H1 (cell line): ENCODE results near the gene GSTO2. TPM values are rescaled to one million over a fixed set of nuclear protein-coding genes. Genes with fewer than 3 reads are reported as not detected.

ENCODE experiments used
- CTCF ChIA-PET: fragments of 300-600 bp; sonication (Branson Sonifier 250); formaldehyde crosslinking; loops from one replicate; lab custom pipeline; 2021; ENCODE audit not compliant: partially characterized antibody; lab: Charles Lee
- POLR2A ChIA-PET: fragments of 300-600 bp; sonication (Branson Sonifier 250); formaldehyde crosslinking; loops from one replicate; lab custom pipeline; 2021; ENCODE audit warnings: inconsistent platforms; ENCODE audit not compliant: partially characterized antibody; lab: Charles Lee
- DNase-seq, 2 experiments: peaks; one replicate each; pipeline versions ENCODE4 v3.0.0 to v3.0.0-alpha.2; 2010 to 2022; ENCODE audit warnings: low spot score in 2 of 2, low read depth in 1 of 2, mixed read lengths in 1 of 2
- FAIRE-seq: peaks from 2 replicates; lab custom pipeline; 2011; peaks lifted over from hg19 to GRCh38; lab: Jason Lieb, UNC
- H2AFZ ChIP-seq: 2 replicates; pipeline ENCODE4 v1.8.1; 2012; ENCODE audit warnings: low read length, inconsistent platforms
- H2AK5ac ChIP-seq: 2 replicates; pipeline ENCODE4 v1.6.1; 2013; ENCODE audit warnings: low read depth, low read length
- H2BK120ac ChIP-seq: replicated peaks from 2 replicates; pipeline ENCODE3; 2013; ENCODE audit warnings: low read depth, low read length, inconsistent platforms
- H2BK12ac ChIP-seq: 2 replicates; pipeline ENCODE4 v1.6.1; 2013; ENCODE audit warnings: low read depth, low read length
- H2BK15ac ChIP-seq: 2 replicates; pipeline ENCODE4 v1.6.1; 2013; ENCODE audit warnings: low read length
- H2BK20ac ChIP-seq: 2 replicates; pipeline ENCODE4 v1.6.1; 2013; ENCODE audit warnings: low read length
- H2BK5ac ChIP-seq: 2 replicates; pipeline ENCODE4 v1.6.1; 2013; ENCODE audit warnings: low read depth, low read length
- H3K14ac ChIP-seq: 2 replicates; pipeline ENCODE4 v1.6.1; 2013; ENCODE audit warnings: inconsistent platforms; ENCODE audit not compliant: insufficient read length
- H3K18ac ChIP-seq: 2 replicates; pipeline ENCODE4 v1.6.1; 2013; ENCODE audit warnings: low read length; ENCODE audit errors: extremely low read depth
- H3K23ac ChIP-seq: 2 replicates; pipeline ENCODE4 v1.6.1; 2013; ENCODE audit warnings: inconsistent platforms; ENCODE audit not compliant: insufficient read length
- H3K23me2 ChIP-seq: 2 replicates; pipeline ENCODE4 v1.6.1; 2013; ENCODE audit warnings: low read depth, low read length
- H3K27ac ChIP-seq: 2 replicates; pipeline ENCODE4 v1.6.1; 2011; ENCODE audit warnings: low read depth, low read length, inconsistent platforms
- H3K27me3 ChIP-seq, 4 experiments: replicated peaks in 1 of 4; 1 replicate in 1 of 4; 2 replicates in 3 of 4; pipeline versions ENCODE4 v1.6.1 to v1.8.1; 2011 to 2013; ENCODE audit warnings: low read length in 3 of 4, mild to moderate bottlenecking in 3 of 4, inconsistent platforms in 2 of 4, mixed read lengths in 2 of 4, moderate library complexity in 1 of 4; ENCODE audit not compliant: control insufficient read depth in 3 of 4, insufficient read depth in 3 of 4; ENCODE audit errors: extremely low read depth in 1 of 4
- H3K36me3 ChIP-seq, 4 experiments: 2 replicates each; pipeline versions ENCODE4 v1.6.1 to v1.8.1; 2011 to 2013; ENCODE audit warnings: mild to moderate bottlenecking in 4 of 4, low read length in 3 of 4, moderate library complexity in 2 of 4, control low read depth in 1 of 4, inconsistent platforms in 1 of 4; ENCODE audit not compliant: insufficient read depth in 4 of 4, control insufficient read depth in 2 of 4
- H3K4ac ChIP-seq: replicated peaks from 2 replicates; pipeline ENCODE3; 2013; ENCODE audit warnings: low read length, low read depth, mixed read lengths, inconsistent platforms; ENCODE audit not compliant: insufficient read length
- H3K4me1 ChIP-seq, 4 experiments: replicated peaks in 1 of 4; 1 replicate in 1 of 4; 2 replicates in 3 of 4; pipeline versions ENCODE4 v1.6.1 to v1.8.1; 2011 to 2013; ENCODE audit warnings: low read length in 3 of 4, inconsistent platforms in 2 of 4, mixed read lengths in 1 of 4; ENCODE audit not compliant: insufficient read depth in 4 of 4, control insufficient read depth in 3 of 4
- H3K4me2 ChIP-seq, 2 experiments: 2 replicates each; pipeline versions ENCODE4 v1.6.1 to v1.8.1; 2011 to 2013; ENCODE audit warnings: low read depth in 2 of 2, low read length in 2 of 2, control low read depth in 1 of 2, inconsistent platforms in 1 of 2, mild to moderate bottlenecking in 1 of 2; ENCODE audit not compliant: insufficient read depth in 1 of 2
- H3K4me3 ChIP-seq, 4 experiments: fragments of 200-600, 300-600 bp in 1 of 4; sonication (generic), shearing (Covaris generic), sonication (Bioruptor Twin) in 1 of 4; 2 replicates each; pipeline versions ENCODE4 v1.5.1 to v1.8.1; 2011 to 2016; ENCODE audit warnings: low read length in 4 of 4, low read depth in 3 of 4, control low read depth in 2 of 4, inconsistent platforms in 2 of 4, mild to moderate bottlenecking in 2 of 4, mixed read lengths in 1 of 4, moderate library complexity in 1 of 4; ENCODE audit not compliant: insufficient read depth in 2 of 4; ENCODE audit errors: extremely low read depth in 1 of 4
- H3K56ac ChIP-seq: replicated peaks from 2 replicates; pipeline ENCODE3; 2013; ENCODE audit warnings: low read depth, mild to moderate bottlenecking, mixed read lengths, low read length, inconsistent platforms; ENCODE audit not compliant: insufficient read length
- H3K79me1 ChIP-seq: 2 replicates; pipeline ENCODE4 v1.6.1; 2013; ENCODE audit warnings: low read depth, low read length, control low read depth
- H3K79me2 ChIP-seq, 2 experiments: 2 replicates each; pipeline versions ENCODE4 v1.6.1 to v1.8.1; 2012 to 2013; ENCODE audit warnings: low read length in 2 of 2, mild to moderate bottlenecking in 2 of 2, inconsistent platforms in 1 of 2; ENCODE audit not compliant: insufficient read depth in 2 of 2, control insufficient read depth in 1 of 2
- H3K9ac ChIP-seq, 4 experiments: replicated peaks in 1 of 4; 1 replicate in 1 of 4; 2 replicates in 3 of 4; pipeline versions ENCODE4 v1.6.1 to v1.8.1; 2011 to 2013; ENCODE audit warnings: low read depth in 3 of 4, low read length in 3 of 4, control low read depth in 2 of 4, mild to moderate bottlenecking in 2 of 4, moderate library complexity in 2 of 4, inconsistent platforms in 1 of 4; ENCODE audit errors: extremely low read depth in 1 of 4
- H3K9me3 ChIP-seq, 2 experiments: 2 replicates each; pipeline versions ENCODE4 v1.6.1 to v1.8.1; 2012 to 2013; ENCODE audit warnings: mild to moderate bottlenecking in 2 of 2, moderate library complexity in 2 of 2, control low read depth in 1 of 2, inconsistent platforms in 1 of 2, low read depth in 1 of 2, low read length in 1 of 2, mixed read lengths in 1 of 2; ENCODE audit not compliant: insufficient read depth in 2 of 2
- H4K20me1 ChIP-seq, 2 experiments: replicated peaks in 1 of 2; 2 replicates each; pipeline versions ENCODE3 to v1.8.1; 2011 to 2013; ENCODE audit warnings: inconsistent platforms in 2 of 2, low read length in 2 of 2, mild to moderate bottlenecking in 1 of 2; ENCODE audit not compliant: insufficient read depth in 2 of 2, control insufficient read depth in 1 of 2
- H4K5ac ChIP-seq: 2 replicates; pipeline ENCODE4 v1.6.1; 2013; ENCODE audit warnings: low read length, low read depth, mixed read lengths, inconsistent platforms; ENCODE audit not compliant: insufficient read length
- H4K8ac ChIP-seq: 2 replicates; pipeline ENCODE4 v1.8.0; 2013; ENCODE audit warnings: mild to moderate bottlenecking, moderate library complexity, low read length, inconsistent platforms; ENCODE audit not compliant: insufficient read depth; ENCODE audit errors: extremely low read depth
- H4K91ac ChIP-seq: replicated peaks from 2 replicates; pipeline ENCODE3; 2013; ENCODE audit warnings: low read length, mixed read lengths, inconsistent platforms; ENCODE audit not compliant: insufficient read length
- BACH1 ChIP-seq: IDR thresholded peaks from 2 replicates; pipeline ENCODE4 v1.6.1; 2012; ENCODE audit warnings: low read length, improper control_type of control experiment
- BRCA1 ChIP-seq: IDR thresholded peaks from 2 replicates; pipeline ENCODE4 v1.6.1; 2012; ENCODE audit warnings: low read depth, low read length, improper control_type of control experiment
- CBX5 ChIP-seq: fragments of 300-800, 300-1000 bp; sonication (generic); IDR thresholded peaks from 2 replicates; pipeline ENCODE4 v1.7.1; 2016; ENCODE audit warnings: antibody characterized with exemption, low read length, low read depth
- CHD1 ChIP-seq: IDR thresholded peaks from 2 replicates; pipeline ENCODE4 v1.6.1; 2012; ENCODE audit warnings: low read depth, low read length, improper control_type of control experiment
- E2F6 ChIP-seq: IDR thresholded peaks from 2 replicates; pipeline ENCODE4 v1.6.1; 2012; ENCODE audit warnings: inconsistent platforms
- KDM1A ChIP-seq: fragments of 200-600, 300-600 bp; sonication (generic); IDR thresholded peaks from 2 replicates; pipeline ENCODE4 v1.7.1; 2016; ENCODE audit warnings: mild to moderate bottlenecking, low read length, borderline replicate concordance
- RFX5 ChIP-seq: IDR thresholded peaks from 2 replicates; pipeline ENCODE4 v1.6.1; 2011; ENCODE audit warnings: low read depth, low read length, improper control_type of control experiment, borderline replicate concordance
- RNF2 ChIP-seq: fragments of 200-900, 300-1000 bp; sonication (generic); IDR thresholded peaks from 2 replicates; pipeline ENCODE4 v1.7.1; 2016; ENCODE audit warnings: borderline replicate concordance, low read depth, mild to moderate bottlenecking, antibody characterized with exemption, low read length; ENCODE audit not compliant: poor library complexity, severe bottlenecking; ENCODE audit errors: missing control alignments
- RXRA ChIP-seq: IDR thresholded peaks from 2 replicates; pipeline ENCODE4 v1.6.1; 2011; ENCODE audit warnings: low read depth, mild to moderate bottlenecking, low read length, moderate library complexity; ENCODE audit not compliant: insufficient read depth
- SIRT6 ChIP-seq: IDR thresholded peaks from one replicate; pipeline ENCODE4 v1.7.1; 2012; ENCODE audit warnings: low read length, inconsistent platforms
- SUZ12 ChIP-seq: fragments of 200-600 bp; sonication (generic); IDR thresholded peaks from 2 replicates; pipeline ENCODE4 v1.6.1; 2012; ENCODE audit warnings: mild to moderate bottlenecking, inconsistent platforms, low read length, moderate library complexity, mixed read lengths
- TBP ChIP-seq: IDR thresholded peaks from 2 replicates; pipeline ENCODE4 v1.6.1; 2011; ENCODE audit warnings: low read depth, low read length, improper control_type of control experiment
- WGBS, 2 experiments: shearing (Covaris generic) in 1 of 2; methylation state at CpG; one replicate each; pipeline versions ENCODE4 v1.1.6 to v1.1.7; 2013 to 2015; ENCODE audit warnings: low lambda C conversion rate in 2 of 2, mixed read lengths in 2 of 2, inconsistent platforms in 1 of 2, low coverage in 1 of 2, missing lambda C conversion rate in 1 of 2; ENCODE audit not compliant: insufficient replicate concordance in 2 of 2, insufficient coverage in 1 of 2, insufficient read length in 1 of 2; ENCODE audit errors: extremely low coverage in 1 of 2, missing lambda C conversion rate in 1 of 2; 5-methylcytosine and 5-hydroxymethylcytosine counted together
- polyA plus RNA-seq, 7 experiments: library from polyadenylated mRNA; depleted of rRNA in 3 of 7; stranded (reverse) in 5 of 7; unstranded in 2 of 7; fragments of >200 nt in 5 of 7; fragments of 200-250 nt in 2 of 7; gene quantifications; 1 replicate in 5 of 7; 2 replicates in 1 of 7; 4 replicates in 1 of 7; pipeline versions ENCODE4 v1.2.1 to v1.2.3, GENCODE V29; 2011 to 2013; ENCODE audit warnings: missing spikeins in 2 of 7, mixed read lengths in 2 of 7
- total RNA-seq: library from RNA; stranded (reverse); fragmentation: NEBNext Ultra II Directional; extraction: Animal tissue kit (Norgen Biotek cat#: 25700); gene quantifications from 2 replicates; pipeline ENCODE4 v1.2.1, GENCODE V29; 2021

The GSTO2 gene
- total and polyA plus RNA-seq, 2 of the 8 experiments (the other 6 are each of a cell fraction or from before 2014, with no cell fraction given): 13.1 to 41.7 TPM

- Histone ChIP-seq H3K14ac (no peak overlapping the region), H3K79me2 (no peaks in the 10 kb centered on the region), H3K4me3 (no peak overlapping the region), H4K20me1 (no peaks in the 10 kb centered on the region), H3K18ac (no peak overlapping the region), H3K79me1 (no peaks in the 10 kb centered on the region), H4K91ac (no peak overlapping the region), H3K4me2 (no peak overlapping the region), H4K8ac (no peak overlapping the region), H3K4ac (no peak overlapping the region), H2AFZ (no peak overlapping the region), H3K36me3 (no peaks in the 10 kb centered on the region), H3K4me1 (no peaks in the 10 kb centered on the region), H3K56ac (no peak overlapping the region), H2BK120ac (no peak overlapping the region), H3K23ac (no peak overlapping the region), H2BK15ac (no peak overlapping the region), H2BK5ac (no peak overlapping the region), H2BK20ac (no peak overlapping the region), H2AK5ac (no peak overlapping the region), H3K27ac (no peak overlapping the region), H3K23me2 (no peaks in the 10 kb centered on the region), H3K27me3 (no peaks in the 10 kb centered on the region), H3K9ac (no peak overlapping the region), H3K9me3 (no peaks in the 10 kb centered on the region), H2BK12ac (no peak overlapping the region), H4K5ac (no peak overlapping the region)
- ChIA-PET CTCF (interaction anchor here (1.4 kb wide), 1 partner anchor 175 kb away, joined by 5 read pairs; no protein-coding TSS in a partner anchor), POLR2A (no interaction called here)
- WGBS, 2 experiments: 74% methylated on average over 2 of the region's 2 CpGs; no CpG with 5 or more reads in 1 of the 2 experiments
- DNase-seq (no peak), FAIRE-seq (no peak)
- TF ChIP-seq E2F6 (no peak), TBP (no peak), SIRT6 (no peak), RNF2 (no peak), RXRA (no peak), BRCA1 (no peak), RFX5 (no peak), CBX5 (no peak), KDM1A (no peak), BACH1 (no peak), SUZ12 (no peak), CHD1 (no peak)
These were observed 48.5 kb upstream of the GSTO2 start for GRCh38 chr10:104220522-104220921.
